ENCODE results near the gene OR2AT4. TPM values are rescaled to one million over a fixed set of nuclear protein-coding genes. Genes with fewer than 3 reads are reported as not detected.
"Not testable (repeated sequence)": the region's sequence is repeated elsewhere in the genome, so short reads cannot be mapped to it uniquely, and the experiment has no call there.

The OR2AT4 gene
- total RNA-seq, 1 donor from 2014 or later = not detected

DNA sequence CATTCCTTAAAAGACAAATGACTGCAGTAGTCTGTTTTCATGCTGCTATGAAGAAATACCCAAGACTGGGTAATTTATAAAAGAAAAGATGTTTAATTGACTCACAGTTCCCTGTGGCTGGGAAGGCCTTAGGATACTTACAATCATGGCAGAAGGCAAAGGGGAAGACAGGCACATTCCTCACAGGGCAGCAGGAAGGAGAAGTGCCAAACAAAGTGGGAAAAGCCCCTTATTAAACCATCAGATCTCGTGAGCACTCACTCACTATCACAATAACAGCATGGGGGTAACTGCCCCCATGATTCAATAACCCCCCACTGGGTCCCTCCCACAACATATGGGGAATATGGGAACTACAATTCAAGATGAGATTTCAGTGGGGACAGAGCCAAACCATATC lies 16.4 kb upstream of the OR2AT4 start:
- no peaks in the 10 kb centered on the region for H3K27me3 Mint-ChIP-seq
- H3K27ac Mint-ChIP-seq = no peak overlapping the region
- peaks cover 25% of the 10 kb centered on the region for H3K9me3 Mint-ChIP-seq (ENCODE audit: low read depth)
- H3K4me1 Mint-ChIP-seq (ENCODE audit: low read depth) = no peaks in the 10 kb centered on the region
- no peaks in the 10 kb centered on the region for H3K36me3 Mint-ChIP-seq (ENCODE audit: insufficient read depth)
- H3K4me3 Mint-ChIP-seq (ENCODE audit: low read depth) = no peak overlapping the region
- no peak for TF ChIP-seq CTCF (IDR thresholded peaks at IDR 0.05; ENCODE audit: unreplicated experiment)
- no peak for DNase-seq (ENCODE audit: low spot score, unreplicated experiment)

GRCh38 chr11:75112200-75112599 lies 15.5 kb upstream of the OR2AT4 start:
- H3K27me3 Mint-ChIP-seq = no peaks in the 10 kb centered on the region
- no peak for TF ChIP-seq CTCF (IDR thresholded peaks at IDR 0.05; ENCODE audit: unreplicated experiment)
- H3K9me3 Mint-ChIP-seq (ENCODE audit: low read depth) = peaks cover 25% of the 10 kb centered on the region
- no peaks in the 10 kb centered on the region for H3K36me3 Mint-ChIP-seq (ENCODE audit: insufficient read depth)
- no peaks in the 10 kb centered on the region for H3K4me1 Mint-ChIP-seq (ENCODE audit: low read depth)
- DNase-seq (ENCODE audit: low spot score, unreplicated experiment) = no peak
- H3K27ac Mint-ChIP-seq = no peak overlapping the region
- no peak overlapping the region for H3K4me3 Mint-ChIP-seq (ENCODE audit: low read depth)

GRCh38 chr11:75107187-75107586 lies 10.5 kb upstream of the OR2AT4 start:
- Mint-ChIP-seq H3K4me1 (ENCODE audit: low read depth) (no peaks in the 10 kb centered on the region), H3K9me3 (ENCODE audit: low read depth) (peaks cover 9% of the 10 kb centered on the region), H3K4me3 (ENCODE audit: low read depth) (no peak overlapping the region), H3K27ac (no peak overlapping the region), H3K36me3 (ENCODE audit: insufficient read depth) (no peaks in the 10 kb centered on the region), H3K27me3 (no peaks in the 10 kb centered on the region)
- DNase-seq (ENCODE audit: low spot score, unreplicated experiment) = no peak
- no peak for TF ChIP-seq CTCF (IDR thresholded peaks at IDR 0.05; ENCODE audit: unreplicated experiment)

DNA sequence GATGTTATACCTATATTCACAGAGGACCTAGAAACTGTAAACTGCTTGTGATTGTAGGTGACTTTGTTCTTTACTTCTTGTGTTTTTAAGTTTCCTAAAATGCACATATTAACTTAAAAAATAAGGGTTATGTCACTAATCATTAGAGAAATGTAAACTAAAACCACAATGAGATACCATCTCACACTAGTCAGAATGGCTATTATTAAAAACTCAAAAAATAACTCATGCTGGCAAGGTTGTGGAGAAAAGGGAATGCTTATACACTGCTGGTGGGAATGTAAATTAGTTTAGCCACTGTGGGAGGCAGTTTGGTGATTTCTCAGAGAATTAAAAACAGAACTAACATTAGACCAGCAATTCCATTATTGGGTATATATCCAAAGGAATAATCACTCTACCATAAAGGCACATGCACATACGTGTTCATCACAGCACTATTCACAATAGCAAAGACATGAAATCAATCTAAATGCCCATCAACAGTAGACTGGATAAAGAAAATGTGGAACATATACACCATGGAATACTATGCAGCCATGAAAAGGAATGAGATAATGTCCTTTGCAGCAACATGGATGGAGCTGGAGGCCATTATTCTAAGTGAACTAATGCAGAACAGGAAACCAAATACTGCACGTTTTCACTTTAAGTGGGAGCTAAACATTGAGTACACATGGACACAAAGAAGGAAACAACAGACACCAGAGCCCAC lies 9.4 kb upstream of the OR2AT4 start:
- DNase-seq (ENCODE audit: low spot score, unreplicated experiment); H3K27me3 Mint-ChIP-seq; H3K36me3 Mint-ChIP-seq (ENCODE audit: insufficient read depth); H3K9me3 Mint-ChIP-seq (ENCODE audit: low read depth); H3K27ac Mint-ChIP-seq; H3K4me1 Mint-ChIP-seq (ENCODE audit: low read depth); H3K4me3 Mint-ChIP-seq (ENCODE audit: low read depth): not testable (repeated sequence)

DNA sequence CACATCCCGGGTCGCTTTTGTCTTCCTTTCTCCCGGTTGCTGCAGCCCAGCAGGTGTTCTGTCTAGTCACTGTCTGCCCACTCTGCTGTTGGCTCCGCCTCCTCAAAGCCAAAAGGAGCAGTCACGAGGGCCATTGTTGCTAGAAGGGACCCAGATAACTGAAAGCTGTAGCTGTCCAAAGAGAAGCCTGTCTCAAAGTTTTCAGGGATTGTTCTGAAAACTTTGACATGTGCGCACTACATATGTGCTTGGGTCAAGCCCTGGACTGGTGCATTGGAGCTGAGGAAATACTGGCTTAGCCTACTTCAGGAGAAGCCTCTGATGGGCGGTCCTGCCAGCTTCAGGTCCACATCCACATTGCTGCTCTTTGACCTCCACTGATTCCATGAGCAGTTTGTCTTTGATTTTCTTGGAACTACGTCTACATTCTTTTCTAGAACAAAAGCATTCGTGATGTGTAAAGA lies 8.8 kb upstream of the OR2AT4 start:
- TF ChIP-seq CTCF (IDR thresholded peaks at IDR 0.05; ENCODE audit: unreplicated experiment) = no peak
- H3K27ac Mint-ChIP-seq = no peak overlapping the region
- no peaks in the 10 kb centered on the region for H3K36me3 Mint-ChIP-seq (ENCODE audit: insufficient read depth)
- no peak for DNase-seq (ENCODE audit: low spot score, unreplicated experiment)
- no peak overlapping the region for H3K4me3 Mint-ChIP-seq (ENCODE audit: low read depth)
- H3K9me3 Mint-ChIP-seq (ENCODE audit: low read depth) = no peaks in the 10 kb centered on the region
- no peaks in the 10 kb centered on the region for H3K27me3 Mint-ChIP-seq
- no peaks in the 10 kb centered on the region for H3K4me1 Mint-ChIP-seq (ENCODE audit: low read depth)

DNA sequence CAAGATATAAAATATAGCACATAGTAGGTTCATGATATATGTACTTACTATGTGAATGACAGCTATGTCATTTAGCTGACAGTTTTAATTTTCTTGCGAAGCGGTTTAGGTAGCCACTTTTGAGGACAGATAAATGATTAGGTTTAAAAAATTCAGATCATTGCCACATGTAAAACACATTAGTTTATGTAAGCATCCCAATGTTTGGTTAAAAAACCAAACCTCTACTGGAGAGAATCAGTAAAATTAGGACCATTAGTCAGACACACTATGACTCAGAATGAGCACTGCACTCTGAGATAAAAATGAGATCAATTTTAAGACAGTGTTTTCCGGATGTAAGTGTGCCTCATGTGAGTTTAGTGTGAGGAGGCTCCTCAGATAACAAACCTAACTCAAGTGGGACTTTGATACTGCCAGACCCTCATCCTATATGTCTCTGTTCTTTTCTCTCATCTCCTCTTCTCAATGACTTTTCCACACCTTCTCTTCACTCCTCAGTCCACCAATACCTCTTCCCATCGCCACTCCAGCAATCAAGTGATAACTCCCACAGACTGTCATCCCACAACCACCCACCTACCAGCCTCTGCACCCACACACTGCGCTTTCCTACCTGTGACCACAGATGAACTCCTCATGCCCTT lies 6.8 kb upstream of the OR2AT4 start:
- Mint-ChIP-seq H3K27me3 (no peaks in the 10 kb centered on the region), H3K27ac (no peak overlapping the region), H3K9me3 (ENCODE audit: low read depth) (no peaks in the 10 kb centered on the region), H3K4me1 (ENCODE audit: low read depth) (no peaks in the 10 kb centered on the region), H3K36me3 (ENCODE audit: insufficient read depth) (no peaks in the 10 kb centered on the region), H3K4me3 (ENCODE audit: low read depth) (no peak overlapping the region)
- TF ChIP-seq CTCF (IDR thresholded peaks at IDR 0.05; ENCODE audit: unreplicated experiment) = no peak
- no peak for DNase-seq (ENCODE audit: low spot score, unreplicated experiment)
